Neural cell (in vitro differentiated cells): ENCODE measurements around the gene PHIP. TPM values are rescaled to one million over a fixed set of nuclear protein-coding genes. Genes with fewer than 3 reads are reported as not detected.

Experiments
- H2AFZ ChIP-seq: fragments of 200-600, 300-800 bp; sonication (generic), shearing (Covaris generic); 2 replicates; pipeline ENCODE4 v1.6.0; 2014; ENCODE audit warnings: low read depth, mild to moderate bottlenecking, antibody characterized with exemption, low read length, moderate library complexity
- H3F3A ChIP-seq: fragments of 200-600 bp; shearing (Covaris generic); 2 replicates; pipeline ENCODE4 v1.6.1; 2016; ENCODE audit warnings: mild to moderate bottlenecking, moderate library complexity, mixed read lengths, antibody characterized with exemption, low read length; ENCODE audit not compliant: insufficient read depth, poor library complexity, severe bottlenecking
- H3K27ac ChIP-seq: fragments of 200-600, 300-800 bp; sonication (generic), shearing (Covaris generic); 2 replicates; pipeline ENCODE4 v1.5.1; 2014; ENCODE audit warnings: mild to moderate bottlenecking, low read length, moderate library complexity
- H3K27me3 ChIP-seq: fragments of 300-800, 200-600 bp; sonication (generic), shearing (Covaris generic); 2 replicates; pipeline ENCODE4 v1.6.0; 2014; ENCODE audit warnings: mild to moderate bottlenecking, low read depth, low read length, moderate library complexity; ENCODE audit not compliant: insufficient read depth
- H3K36me3 ChIP-seq: fragments of 300-800, 200-600 bp; sonication (generic), shearing (Covaris generic); 2 replicates; pipeline ENCODE4 v1.5.1; 2014; ENCODE audit warnings: mild to moderate bottlenecking, antibody characterized with exemption, low read length, moderate library complexity; ENCODE audit not compliant: insufficient read depth
- H3K4me2 ChIP-seq: fragments of 300-800, 200-600 bp; sonication (generic), shearing (Covaris generic); 2 replicates; pipeline ENCODE4 v1.6.0; 2014; ENCODE audit warnings: mild to moderate bottlenecking, low read length
- H3K4me3 ChIP-seq: fragments of 300-800, 200-600 bp; sonication (generic), shearing (Covaris generic); 2 replicates; pipeline ENCODE4 v1.5.1; 2014; ENCODE audit warnings: mild to moderate bottlenecking, low read length, moderate library complexity
- H3K79me2 ChIP-seq: fragments of 200-600 bp; shearing (Covaris generic); replicated peaks from 2 replicates; pipeline ENCODE4 v1.6.0; 2014; ENCODE audit warnings: mild to moderate bottlenecking, low read length, moderate library complexity; ENCODE audit not compliant: insufficient read depth
- H3K9ac ChIP-seq: fragments of 300-800, 200-600 bp; sonication (generic), shearing (Covaris generic); 2 replicates; pipeline ENCODE4 v1.6.1; 2016; ENCODE audit warnings: mild to moderate bottlenecking, low read length, mixed read lengths
- H3K9me2 ChIP-seq: fragments of 200-600 bp; shearing (Covaris generic); 2 replicates; pipeline ENCODE4 v1.6.1; 2016; ENCODE audit warnings: mild to moderate bottlenecking, low read length, mixed read lengths; ENCODE audit not compliant: insufficient read depth
- H3K9me3 ChIP-seq: fragments of 200-600, 300-800 bp; sonication (generic), shearing (Covaris generic); 2 replicates; pipeline ENCODE4 v1.6.1; 2016; ENCODE audit warnings: mild to moderate bottlenecking, mixed run types, low read length, moderate library complexity, mixed read lengths
- H4K20me1 ChIP-seq: fragments of 200-600 bp; shearing (Covaris generic); 2 replicates; pipeline ENCODE4 v1.6.1; 2016; ENCODE audit warnings: mild to moderate bottlenecking, mixed run types; ENCODE audit not compliant: insufficient read depth
- EP300 ChIP-seq: fragments of 450-650 bp; conservative IDR thresholded peaks from 2 replicates; pipeline ENCODE4 v1.6.1; 2014; ENCODE audit warnings: antibody characterized with exemption, mild to moderate bottlenecking, moderate library complexity; ENCODE audit not compliant: poor library complexity, severe bottlenecking
- EZH2 ChIP-seq: fragments of 200-600, 300-800 bp; shearing (Covaris generic), sonication (generic); IDR thresholded peaks from 2 replicates; pipeline ENCODE4 v1.6.1; 2014; ENCODE audit warnings: antibody characterized with exemption, low read length, borderline replicate concordance, mild to moderate bottlenecking; ENCODE audit not compliant: insufficient read depth, poor library complexity, severe bottlenecking
- MXI1 ChIP-seq: fragments of 450-650 bp; conservative IDR thresholded peaks from 2 replicates; pipeline ENCODE4 v1.6.1; 2014; ENCODE audit warnings: antibody characterized with exemption, mild to moderate bottlenecking; ENCODE audit not compliant: poor library complexity, severe bottlenecking
- POLR2AphosphoS5 ChIP-seq: IDR thresholded peaks from 2 replicates; pipeline ENCODE4 v1.6.1; 2012
- RAD21 ChIP-seq: fragments of 450-650 bp; conservative IDR thresholded peaks from 2 replicates; pipeline ENCODE4 v1.6.1; 2014; ENCODE audit warnings: antibody characterized with exemption, mild to moderate bottlenecking, moderate library complexity
- SMC3 ChIP-seq: fragments of 450-650 bp; conservative IDR thresholded peaks from 2 replicates; pipeline ENCODE4 v1.6.1; 2014; ENCODE audit warnings: antibody characterized with exemption, mild to moderate bottlenecking, moderate library complexity; ENCODE audit not compliant: poor library complexity
- TAF1 ChIP-seq: IDR thresholded peaks from 2 replicates; pipeline ENCODE4 v1.6.1; 2012; ENCODE audit warnings: low read depth
- polyA plus RNA-seq: library from polyadenylated mRNA; depleted of rRNA; stranded (reverse); fragments of >200 nt; gene quantifications from 2 replicates; pipeline ENCODE4 v1.2.3, GENCODE V29; 2014
- TF ChIP-seq, protein P1 (sequence below): fragments of 450-650 bp; IDR thresholded peaks from 2 replicates; pipeline ENCODE4 v1.5.1; 2014; ENCODE audit warnings: antibody characterized with exemption, mild to moderate bottlenecking, moderate library complexity; ENCODE audit not compliant: poor library complexity, severe bottlenecking
- TF ChIP-seq, protein P2 (sequence below): IDR thresholded peaks from 2 replicates; pipeline ENCODE4 v1.6.1; 2012; ENCODE audit warnings: borderline replicate concordance

The PHIP gene
- polyA plus RNA-seq, 1 donor from 2014 or later = 50.8 TPM

DNA sequence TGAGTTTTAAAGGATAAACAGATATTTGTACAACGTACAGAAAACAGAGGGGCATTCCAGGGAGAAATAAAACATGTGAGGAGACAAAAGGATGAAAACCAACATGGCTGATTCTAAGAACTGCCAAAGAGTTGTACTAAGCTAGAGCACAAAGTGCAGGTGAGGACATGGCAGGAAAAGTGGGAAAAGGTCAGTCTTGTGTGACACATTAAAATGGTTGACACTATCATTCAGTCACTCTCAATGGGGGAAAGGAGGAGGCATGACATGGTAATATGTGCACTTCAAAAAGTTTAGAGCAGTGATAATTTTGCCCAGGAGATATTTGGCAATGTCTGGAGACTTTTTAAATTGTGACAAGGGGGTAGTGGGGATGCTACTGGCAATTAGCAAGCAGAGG is 21.8 kb downstream of the PHIP start:
- H3K9ac ChIP-seq = no peak overlapping the region
- H3K9me3 ChIP-seq = no peaks in the 10 kb centered on the region
- H3K4me2 ChIP-seq = no peak overlapping the region
- H3F3A ChIP-seq = no peaks in the 10 kb centered on the region
- no peaks in the 10 kb centered on the region for H3K27me3 ChIP-seq
- TF ChIP-seq POLR2AphosphoS5 (no peak), SMC3 (no peak), RAD21 (no peak), MXI1 (no peak), EP300 (no peak)
- no peaks in the 10 kb centered on the region for H4K20me1 ChIP-seq
- peaks cover 24% of the 10 kb centered on the region for H3K36me3 ChIP-seq
- no peak overlapping the region for H3K4me3 ChIP-seq
- no peak overlapping the region for H3K27ac ChIP-seq
- peaks cover 49% of the 10 kb centered on the region for H3K79me2 ChIP-seq
- no peaks in the 10 kb centered on the region for H3K9me2 ChIP-seq
- H2AFZ ChIP-seq = no peak overlapping the region

DNA sequence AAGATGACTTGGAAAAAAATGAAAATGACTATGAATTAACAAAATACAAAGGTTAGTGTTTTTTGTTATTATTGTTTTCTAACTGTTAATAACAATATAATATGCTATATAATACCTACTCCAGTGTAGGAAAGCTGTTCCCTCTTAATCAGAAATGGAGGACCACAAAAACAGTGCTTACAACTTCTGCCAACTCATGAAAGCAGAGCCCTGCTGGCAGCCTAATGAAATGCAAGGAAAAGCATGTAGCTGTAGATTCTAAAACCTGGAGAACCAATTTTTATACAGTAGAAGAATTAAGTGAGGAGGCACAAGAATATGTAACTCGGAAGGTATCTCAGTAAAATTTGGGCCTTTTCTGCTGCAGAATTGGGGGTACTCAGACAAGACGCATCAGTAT is 29.4 kb downstream of the PHIP start:
- no peaks in the 10 kb centered on the region for H3K9me2 ChIP-seq
- H3K9me3 ChIP-seq = no peaks in the 10 kb centered on the region
- H3K9ac ChIP-seq = no peak overlapping the region
- H3K27me3 ChIP-seq = no peaks in the 10 kb centered on the region
- H2AFZ ChIP-seq = no peak overlapping the region
- no peak overlapping the region for H3K4me3 ChIP-seq
- no peaks in the 10 kb centered on the region for H3F3A ChIP-seq
- H4K20me1 ChIP-seq = no peaks in the 10 kb centered on the region
- H3K36me3 ChIP-seq = peaks cover 11% of the 10 kb centered on the region
- no peak overlapping the region for H3K4me2 ChIP-seq
- TF ChIP-seq EP300 = no peak
- TF ChIP-seq, protein P1, sequence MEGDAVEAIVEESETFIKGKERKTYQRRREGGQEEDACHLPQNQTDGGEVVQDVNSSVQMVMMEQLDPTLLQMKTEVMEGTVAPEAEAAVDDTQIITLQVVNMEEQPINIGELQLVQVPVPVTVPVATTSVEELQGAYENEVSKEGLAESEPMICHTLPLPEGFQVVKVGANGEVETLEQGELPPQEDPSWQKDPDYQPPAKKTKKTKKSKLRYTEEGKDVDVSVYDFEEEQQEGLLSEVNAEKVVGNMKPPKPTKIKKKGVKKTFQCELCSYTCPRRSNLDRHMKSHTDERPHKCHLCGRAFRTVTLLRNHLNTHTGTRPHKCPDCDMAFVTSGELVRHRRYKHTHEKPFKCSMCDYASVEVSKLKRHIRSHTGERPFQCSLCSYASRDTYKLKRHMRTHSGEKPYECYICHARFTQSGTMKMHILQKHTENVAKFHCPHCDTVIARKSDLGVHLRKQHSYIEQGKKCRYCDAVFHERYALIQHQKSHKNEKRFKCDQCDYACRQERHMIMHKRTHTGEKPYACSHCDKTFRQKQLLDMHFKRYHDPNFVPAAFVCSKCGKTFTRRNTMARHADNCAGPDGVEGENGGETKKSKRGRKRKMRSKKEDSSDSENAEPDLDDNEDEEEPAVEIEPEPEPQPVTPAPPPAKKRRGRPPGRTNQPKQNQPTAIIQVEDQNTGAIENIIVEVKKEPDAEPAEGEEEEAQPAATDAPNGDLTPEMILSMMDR = peak; percentile 29
- peaks cover 52% of the 10 kb centered on the region for H3K79me2 ChIP-seq
- no peak overlapping the region for H3K27ac ChIP-seq

DNA sequence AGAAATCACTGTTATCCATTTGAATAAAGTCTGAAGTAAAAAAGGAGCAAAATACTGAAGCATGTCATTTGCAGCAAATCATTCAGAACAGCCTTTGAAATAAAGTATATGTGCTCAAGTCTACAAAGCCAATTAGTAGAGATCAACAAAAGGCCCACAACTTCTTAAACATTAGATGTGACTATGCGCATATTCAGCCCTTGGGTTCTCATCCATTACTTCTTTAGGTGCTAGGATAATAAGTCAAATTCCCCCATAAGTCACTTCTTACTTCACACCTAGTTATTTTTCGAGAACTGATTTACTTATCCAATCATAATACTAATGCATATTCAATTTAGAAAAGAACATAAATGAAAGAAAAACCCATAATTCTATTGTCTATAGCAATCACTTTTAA is 31.0 kb downstream of the PHIP start:
- Histone ChIP-seq H3K36me3 (peaks cover 3% of the 10 kb centered on the region), H3K9ac (no peak overlapping the region), H3K4me3 (no peak overlapping the region), H3K79me2 (peaks cover 46% of the 10 kb centered on the region), H3K27ac (no peak overlapping the region), H3K4me2 (no peak overlapping the region), H4K20me1 (no peaks in the 10 kb centered on the region), H3F3A (no peaks in the 10 kb centered on the region), H3K9me2 (no peaks in the 10 kb centered on the region), H2AFZ (no peak overlapping the region), H3K9me3 (no peaks in the 10 kb centered on the region), H3K27me3 (no peaks in the 10 kb centered on the region)
- TF ChIP-seq, protein P1 = no peak
- TF ChIP-seq MXI1 = no peak
- no peak for TF ChIP-seq SMC3
- TF ChIP-seq EP300 = no peak
- no peak for TF ChIP-seq EZH2
- TF ChIP-seq, protein P2, sequence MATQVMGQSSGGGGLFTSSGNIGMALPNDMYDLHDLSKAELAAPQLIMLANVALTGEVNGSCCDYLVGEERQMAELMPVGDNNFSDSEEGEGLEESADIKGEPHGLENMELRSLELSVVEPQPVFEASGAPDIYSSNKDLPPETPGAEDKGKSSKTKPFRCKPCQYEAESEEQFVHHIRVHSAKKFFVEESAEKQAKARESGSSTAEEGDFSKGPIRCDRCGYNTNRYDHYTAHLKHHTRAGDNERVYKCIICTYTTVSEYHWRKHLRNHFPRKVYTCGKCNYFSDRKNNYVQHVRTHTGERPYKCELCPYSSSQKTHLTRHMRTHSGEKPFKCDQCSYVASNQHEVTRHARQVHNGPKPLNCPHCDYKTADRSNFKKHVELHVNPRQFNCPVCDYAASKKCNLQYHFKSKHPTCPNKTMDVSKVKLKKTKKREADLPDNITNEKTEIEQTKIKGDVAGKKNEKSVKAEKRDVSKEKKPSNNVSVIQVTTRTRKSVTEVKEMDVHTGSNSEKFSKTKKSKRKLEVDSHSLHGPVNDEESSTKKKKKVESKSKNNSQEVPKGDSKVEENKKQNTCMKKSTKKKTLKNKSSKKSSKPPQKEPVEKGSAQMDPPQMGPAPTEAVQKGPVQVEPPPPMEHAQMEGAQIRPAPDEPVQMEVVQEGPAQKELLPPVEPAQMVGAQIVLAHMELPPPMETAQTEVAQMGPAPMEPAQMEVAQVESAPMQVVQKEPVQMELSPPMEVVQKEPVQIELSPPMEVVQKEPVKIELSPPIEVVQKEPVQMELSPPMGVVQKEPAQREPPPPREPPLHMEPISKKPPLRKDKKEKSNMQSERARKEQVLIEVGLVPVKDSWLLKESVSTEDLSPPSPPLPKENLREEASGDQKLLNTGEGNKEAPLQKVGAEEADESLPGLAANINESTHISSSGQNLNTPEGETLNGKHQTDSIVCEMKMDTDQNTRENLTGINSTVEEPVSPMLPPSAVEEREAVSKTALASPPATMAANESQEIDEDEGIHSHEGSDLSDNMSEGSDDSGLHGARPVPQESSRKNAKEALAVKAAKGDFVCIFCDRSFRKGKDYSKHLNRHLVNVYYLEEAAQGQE = no peak
- no peak for TF ChIP-seq POLR2AphosphoS5
- no peak for TF ChIP-seq RAD21
- no peak for TF ChIP-seq TAF1
